Pulmonary artery endothelial cell (primary cell): ENCODE results near the gene SCN3A. TPM values are rescaled to one million over a fixed set of nuclear protein-coding genes. Genes with fewer than 3 reads are reported as not detected.

Experiments used
- DNase-seq: peaks from one replicate; pipeline ENCODE4 v3.0.0-alpha.2; 2011; ENCODE audit warnings: low read depth, low spot score
- total RNA-seq: library from RNA; depleted of rRNA; stranded (reverse); fragments of >200 nt; gene quantifications from 2 replicates; pipeline ENCODE4 v1.2.3, GENCODE V29; 2014

Gene SCN3A
- total RNA-seq, 1 donor from 2014 or later: under 0.01 TPM

DNA sequence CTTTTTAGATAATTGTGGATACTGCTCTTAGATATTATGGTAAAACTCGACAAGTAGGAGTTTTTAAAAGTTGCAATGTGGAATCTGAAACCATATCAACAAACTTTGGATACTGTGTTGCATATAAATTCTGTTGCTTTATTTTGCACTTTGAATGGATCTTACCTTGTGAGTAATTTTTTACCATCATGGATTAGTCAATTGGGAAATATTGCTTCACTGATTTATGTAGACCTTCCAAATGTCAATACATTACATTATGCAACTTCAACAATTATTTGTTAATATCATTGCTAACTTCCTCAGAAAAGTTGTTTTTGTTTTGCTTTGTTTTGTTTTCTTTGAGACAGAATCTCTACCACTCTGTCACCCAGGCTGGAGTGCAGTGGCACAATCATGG, 146.5 kb downstream of the SCN3A start:
- DNase-seq: no peak

- no peak for DNase-seq
These were observed 147.3 kb downstream of the SCN3A start for GRCh38 chr2:165056564-165056963.

GRCh38 chr2:165055082-165055851, 148.6 kb downstream of the SCN3A start:
- DNase-seq: no peak

GRCh38 chr2:165054652-165055051, 149.2 kb downstream of the SCN3A start:
- DNase-seq: no peak

- DNase-seq: no peak
These were observed 159.1 kb downstream of the SCN3A start for GRCh38 chr2:165044505-165045303.

Other genes starting within 250 kb of the SCN3A start
- not detected in 2 replicates for gene SLC38A11, start 248.5 kb downstream of the SCN3A start, total RNA-seq
- not detected in 2 replicates for gene SCN2A, start 35.4 kb upstream of the SCN3A start, total RNA-seq